Mucosa of descending colon (tissue), 3 donors: Measurements from ENCODE around the gene RFX6. TPM values are rescaled to one million over a fixed set of nuclear protein-coding genes. Genes with fewer than 3 reads are reported as not detected.
"Not testable (repeated sequence)": the region's sequence is repeated elsewhere in the genome, so short reads cannot be mapped to it uniquely, and the experiment has no call there.

ENCODE experiments used
- ATAC-seq: fragments of 200-7000 bp; cut with Tn5 transposase; one replicate; pipeline ENCODE4 v1.9.1; 2020; ENCODE audit warnings: mild to moderate bottlenecking, moderate library complexity
- DNase-seq, 3 donors: peaks; one replicate each; pipeline ENCODE4 v3.0.0-alpha.2; 2020
- H3K36me3 ChIP-seq: fragments of 200-600 bp; one replicate; pipeline ENCODE4 v1.8.0; 2021; ENCODE audit warnings: low read depth, mild to moderate bottlenecking
- H3K4me1 ChIP-seq: fragments of 200-600 bp; one replicate; pipeline ENCODE4 v1.8.0; 2021; ENCODE audit warnings: low read depth, mild to moderate bottlenecking
- H3K4me3 ChIP-seq: fragments of 200-600 bp; one replicate; pipeline ENCODE4 v1.8.0; 2021; ENCODE audit warnings: mild to moderate bottlenecking
- H3K9me3 ChIP-seq: fragments of 200-600 bp; one replicate; pipeline ENCODE4 v1.8.0; 2021; ENCODE audit warnings: mild to moderate bottlenecking
- CTCF ChIP-seq: fragments of 200-600 bp; IDR thresholded peaks from one replicate; pipeline ENCODE4 v1.8.0; 2022; ENCODE audit warnings: antibody characterized with exemption, mild to moderate bottlenecking
- intact Hi-C, 2 donors: fragments of 100-400 bp; cut with DNase I in 1 of 2; cut with micrococcal nuclease in 1 of 2; formaldehyde crosslinking; loops; one replicate each; pipeline versions ENCODE4 v1.11.0 to v1.11.1; 2022; cut with DNase I, micrococcal nuclease
- long read RNA-seq, 2 donors: library from polyadenylated mRNA; unstranded; transcript quantifications; one replicate each; pipeline ENCODE4 v2.0.0, GENCODE V29; 2019 to 2021
- total RNA-seq, 3 donors: library from RNA; stranded (reverse); fragmentation: NEBNext Ultra II Directional in 2 of 3; extraction: Animal tissue kit (Norgen Biotek cat#: 25700) in 2 of 3; gene quantifications; one replicate each; pipeline versions ENCODE4 v1.2.1 to v1.2.4, GENCODE V29; 2021 to 2023
- donor health status: DM: no; HTN: no; CAD: no; lungs with moderate emphysema.
- donor health status: DM: no; HTN: no; CAD: no.
- donor health status: DM: no; HTN: yes; CAD: no.

RFX6 gene
- total RNA-seq, result 1 to 10 TPM in 1 of 3 donors, under 1 TPM in 2; 0.25 to 1.6 (median 0.67) TPM
- long read RNA-seq, donor 1, partial matches to known transcripts, result 1 of 1 reads
- long read RNA-seq, donor 1, other reads (novel, unspliced or antisense), result 0 of 1 reads
- long read RNA-seq, donor 2, result 0 reads

GRCh38 chr6:116876635-116877611, at the start of gene RFX6:
Gene RFX6, plus strand, starts transcription at chr6:116877242. Its CDS starts 34 bp downstream, at chr6:116877276.
- no peak for TF ChIP-seq CTCF
- DNase-seq (peak; percentile 9 to 49 (median 40)), ATAC-seq (peak; percentile 84)
- no peak within 1 kb of the TSS for H3K4me3 ChIP-seq
- H3K9me3 ChIP-seq, result no peaks in the 10 kb centered on the region
- no peaks in the 10 kb centered on the region for H3K36me3 ChIP-seq
- peaks cover 4% of the 10 kb centered on the region for H3K4me1 ChIP-seq
- intact Hi-C loops, result no loop called here

GRCh38 chr6:116827561-116828240, 49.3 kb upstream of the RFX6 start:
- H3K36me3 ChIP-seq, result no peaks in the 10 kb centered on the region
- no peak for TF ChIP-seq CTCF
- H3K4me1 ChIP-seq, result no peaks in the 10 kb centered on the region
- H3K9me3 ChIP-seq, result peaks cover 3% of the 10 kb centered on the region
- DNase-seq, result no peak
- H3K4me3 ChIP-seq, result no peak overlapping the region
- intact Hi-C loops, result no loop called here
- ATAC-seq, result no peak

- DNase-seq (no peak), ATAC-seq (no peak)
- Histone ChIP-seq H3K4me1 (no peaks in the 10 kb centered on the region), H3K36me3 (no peaks in the 10 kb centered on the region), H3K9me3 (no peaks in the 10 kb centered on the region), H3K4me3 (no peak within 1 kb of the TSS)
- no peak for TF ChIP-seq CTCF
- intact Hi-C loops, result no loop called here
Measured at GRCh38 chr6:116828983-116829382, 48.1 kb upstream of the RFX6 start, which contains the start of gene GPRC6A. Gene GPRC6A, minus strand, starts transcription at chr6:116829083. Its CDS starts 70 bp downstream, at chr6:116829013.

- H3K36me3 ChIP-seq, H3K9me3 ChIP-seq, ATAC-seq, H3K4me1 ChIP-seq, DNase-seq, intact Hi-C loops, H3K4me3 ChIP-seq: not testable (repeated sequence)
Measured at GRCh38 chr6:116834526-116834925, 42.5 kb upstream of the RFX6 start.

- Histone ChIP-seq H3K4me1 (no peaks in the 10 kb centered on the region), H3K36me3 (no peaks in the 10 kb centered on the region), H3K4me3 (no peak overlapping the region), H3K9me3 (no peaks in the 10 kb centered on the region)
- no peak for ATAC-seq
- DNase-seq, result no peak
- no peak for TF ChIP-seq CTCF
- intact Hi-C loops, result no loop called here
Measured at GRCh38 chr6:116836606-116837342, 40.3 kb upstream of the RFX6 start.
